HG03442 (cell line): ENCODE results near the gene WHAMM.
"Not testable (repeated sequence)": the region's sequence is repeated elsewhere in the genome, so short reads cannot be mapped to it uniquely, and the experiment has no call there.

Source experiments
- ATAC-seq: cut with Tn5 transposase; IDR thresholded peaks from one replicate; pipeline ENCODE4 v1.9.1; 2021; ENCODE audit warnings: mild to moderate bottlenecking, moderate library complexity; ENCODE audit not compliant: unreplicated experiment

Gene WHAMM

GRCh38 chr15:82809308-82810060 lies at the start of gene WHAMM:
TSS of gene WHAMM (plus strand) at chr15:82809628. CDS start at chr15:82809727, 99 bp downstream.
- ATAC-seq: peak; percentile 72

- ATAC-seq: no peak
These were observed 45.9 kb upstream of the WHAMM start for GRCh38 chr15:82763361-82764116.

- no peak for ATAC-seq
These were observed 45.3 kb upstream of the WHAMM start for GRCh38 chr15:82764117-82764490.

- ATAC-seq: no peak
These were observed 44.7 kb upstream of the WHAMM start for GRCh38 chr15:82764740-82765139.

- not testable (repeated sequence) for ATAC-seq
These were observed 43.2 kb upstream of the WHAMM start for GRCh38 chr15:82766201-82766600.

GRCh38 chr15:82767163-82767829 lies 42.1 kb upstream of the WHAMM start:
- ATAC-seq: no peak

- ATAC-seq: no peak
These were observed 40.9 kb upstream of the WHAMM start for GRCh38 chr15:82768414-82769054.

- ATAC-seq: no peak
These were observed 37.4 kb upstream of the WHAMM start for GRCh38 chr15:82771789-82772607.

- no peak for ATAC-seq
These were observed 34.9 kb upstream of the WHAMM start for GRCh38 chr15:82774496-82774895.

- no peak for ATAC-seq
These were observed 30.7 kb upstream of the WHAMM start for GRCh38 chr15:82778755-82779154.

- ATAC-seq: no peak
These were observed 28.1 kb upstream of the WHAMM start for GRCh38 chr15:82781349-82781748.

- ATAC-seq: no peak
These were observed 20.9 kb upstream of the WHAMM start for GRCh38 chr15:82788496-82788895.

GRCh38 chr15:82789491-82789890 lies 19.9 kb upstream of the WHAMM start:
- no peak for ATAC-seq

- ATAC-seq: no peak
These were observed 19.1 kb upstream of the WHAMM start for GRCh38 chr15:82790321-82790720.

GRCh38 chr15:82792068-82792467 lies 17.4 kb upstream of the WHAMM start:
- no peak for ATAC-seq

GRCh38 chr15:82793737-82794136 lies 15.7 kb upstream of the WHAMM start:
- ATAC-seq: no peak

- ATAC-seq: no peak
These were observed 11.3 kb upstream of the WHAMM start for GRCh38 chr15:82798104-82798503.

- ATAC-seq: no peak
These were observed 10.8 kb upstream of the WHAMM start for GRCh38 chr15:82798531-82799166.

- no peak for ATAC-seq
These were observed 10.1 kb upstream of the WHAMM start for GRCh38 chr15:82799183-82799841.
